Endothelial cell of umbilical vein (primary cell): ENCODE results near the gene SF3B1. TPM values are rescaled to one million over a fixed set of nuclear protein-coding genes. Genes with fewer than 3 reads are reported as not detected.

Experiments
- BruUV-seq: library from RNA; stranded (reverse); fragments of 400-500 nt; replicated peaks from 2 replicates; lab custom pipeline; 2021; lab: Mats Ljungman, UMichigan
- CTCF ChIA-PET: fragments of 300-600, 350-600 bp; sonication (Branson Sonifier 250); formaldehyde crosslinking; loops from one replicate; lab custom pipeline; 2021; ENCODE audit warnings: antibody characterized with exemption, inconsistent platforms; lab: Charles Lee
- POLR2A ChIA-PET: fragments of 300-600, 350-600 bp; sonication (Branson Sonifier 250); formaldehyde crosslinking; loops from one replicate; lab custom pipeline; 2021; ENCODE audit warnings: antibody characterized with exemption, inconsistent platforms; lab: Charles Lee
- DNase-seq: peaks from one replicate; pipeline ENCODE4 v3.0.0-alpha.2; 2011; ENCODE audit warnings: low read depth, low spot score
- FAIRE-seq: peaks from 2 replicates; lab custom pipeline; 2011; peaks lifted over from hg19 to GRCh38; lab: Jason Lieb, UNC
- H2AFZ ChIP-seq: 2 replicates; pipeline ENCODE4 v1.6.0; 2012; ENCODE audit warnings: low read depth, low read length, control low read depth, inconsistent platforms
- H3K27ac ChIP-seq: 2 replicates; pipeline ENCODE4 v1.5.1; 2011; ENCODE audit warnings: low read depth, mild to moderate bottlenecking, control low read depth, low read length, moderate library complexity; ENCODE audit not compliant: insufficient read depth
- H3K27me3 ChIP-seq, 2 experiments: 2 replicates each; pipeline versions ENCODE4 v1.6.0 to v1.6.1; 2011; ENCODE audit warnings: low read length in 2 of 2, mixed read lengths in 1 of 2; ENCODE audit not compliant: control insufficient read depth in 2 of 2, insufficient read depth in 2 of 2
- H3K36me3 ChIP-seq, 2 experiments: 2 replicates in 1 of 2; 3 replicates in 1 of 2; pipeline ENCODE4 v1.5.1; 2011; ENCODE audit warnings: low read length in 2 of 2, mild to moderate bottlenecking in 1 of 2, moderate library complexity in 1 of 2; ENCODE audit not compliant: control insufficient read depth in 2 of 2, insufficient read depth in 2 of 2; ENCODE audit errors: extremely low read depth in 1 of 2
- H3K4me1 ChIP-seq: 3 replicates; pipeline ENCODE4 v1.5.1; 2011; ENCODE audit warnings: mild to moderate bottlenecking, low read length; ENCODE audit not compliant: control insufficient read depth, insufficient read depth; ENCODE audit errors: extremely low read depth
- H3K4me2 ChIP-seq: 2 replicates; pipeline ENCODE4 v1.6.1; 2011; ENCODE audit warnings: low read length, control low read depth, mixed read lengths; ENCODE audit not compliant: insufficient read depth
- H3K4me3 ChIP-seq, 3 experiments: fragments of 200-600 bp in 1 of 3; sonication (generic), shearing (Covaris generic) in 1 of 3; replicated peaks in 1 of 3; 2 replicates each; pipeline ENCODE4 v1.5.1; 2011 to 2016; ENCODE audit warnings: control low read depth in 3 of 3, low read length in 3 of 3, mild to moderate bottlenecking in 2 of 3, inconsistent platforms in 1 of 3, low read depth in 1 of 3, moderate library complexity in 1 of 3; ENCODE audit not compliant: insufficient read depth in 1 of 3
- H3K79me2 ChIP-seq: 2 replicates; pipeline ENCODE4 v1.6.0; 2012; ENCODE audit warnings: low read length, inconsistent platforms; ENCODE audit not compliant: control insufficient read depth, insufficient read depth
- H3K9ac ChIP-seq: replicated peaks from 2 replicates; pipeline ENCODE3; 2011; ENCODE audit warnings: low read length, control low read depth; ENCODE audit not compliant: insufficient read depth; ENCODE audit errors: extremely low read depth
- H3K9me1 ChIP-seq: replicated peaks from 3 replicates; pipeline ENCODE4 v1.6.0; 2011; ENCODE audit warnings: mild to moderate bottlenecking, low read length; ENCODE audit not compliant: control insufficient read depth, insufficient read depth; ENCODE audit errors: extremely low read depth
- H3K9me3 ChIP-seq: replicated peaks from 2 replicates; pipeline ENCODE4 v1.5.1; 2012; ENCODE audit warnings: low read length, inconsistent platforms; ENCODE audit not compliant: control insufficient read depth, insufficient read depth
- H4K20me1 ChIP-seq: replicated peaks from 2 replicates; pipeline ENCODE3; 2011; ENCODE audit warnings: mild to moderate bottlenecking, low read length; ENCODE audit not compliant: control insufficient read depth, insufficient read depth; ENCODE audit errors: extremely low read depth
- EZH2 ChIP-seq: IDR thresholded peaks from 2 replicates; pipeline ENCODE4 v1.6.1; 2012; ENCODE audit warnings: borderline replicate concordance, low read depth, mild to moderate bottlenecking, moderate library complexity, low read length, inconsistent platforms; ENCODE audit not compliant: severe bottlenecking
- FOS ChIP-seq: IDR thresholded peaks from 2 replicates; pipeline ENCODE4 v1.6.1; 2011; ENCODE audit warnings: mild to moderate bottlenecking, low read length, moderate library complexity, borderline replicate concordance; ENCODE audit not compliant: insufficient read depth
- GATA2 ChIP-seq: IDR thresholded peaks from 2 replicates; pipeline ENCODE4 v1.7.0; 2011; ENCODE audit warnings: low read depth, mild to moderate bottlenecking, moderate library complexity, mixed read lengths, low read length; ENCODE audit not compliant: insufficient read length, insufficient read depth
- JUN ChIP-seq: IDR thresholded peaks from 2 replicates; pipeline ENCODE4 v1.6.1; 2011; ENCODE audit warnings: borderline replicate concordance, low read depth; ENCODE audit not compliant: insufficient read length, insufficient read depth
- MYC ChIP-seq: IDR thresholded peaks from one replicate; pipeline ENCODE4 v1.6.1; 2011; ENCODE audit warnings: mild to moderate bottlenecking, low read depth, low read length
- POLR2A ChIP-seq: IDR thresholded peaks from 2 replicates; pipeline ENCODE4 v1.6.1; 2012; ENCODE audit warnings: low read depth, mild to moderate bottlenecking, control low read depth, low read length
- POLR2AphosphoS5 ChIP-seq: IDR thresholded peaks from 2 replicates; pipeline ENCODE4 v1.6.1; 2012; ENCODE audit warnings: low read depth, mild to moderate bottlenecking, control low read depth, low read length, moderate library complexity; ENCODE audit not compliant: insufficient read depth
- dilution Hi-C: fragments of 300-500 bp; cut with MboI; formaldehyde crosslinking; loops from one replicate; pipeline ENCODE4 v1.15.0; 2019; ENCODE audit warnings: low sequenced_read_pairs; ENCODE audit not compliant: extremely low pct_ligation_motif_present
- intact Hi-C: fragments of 100-400 bp; cut with micrococcal nuclease; formaldehyde crosslinking; loops from one replicate; pipeline ENCODE4 v1.10.0; 2022
- polyA plus RNA-seq, 4 experiments: library from polyadenylated mRNA; depleted of rRNA in 3 of 4; stranded (reverse) in 3 of 4; unstranded in 1 of 4; fragments of >200 nt; gene quantifications; 2 replicates each; pipeline versions ENCODE4 v1.2.1 to v1.2.3, GENCODE V29; 2011 to 2012; ENCODE audit warnings: missing spikeins in 1 of 4
- total RNA-seq: library from RNA; stranded (reverse); gene quantifications from 2 replicates; pipeline ENCODE4 v1.2.3, GENCODE V29; 2021
- TF ChIP-seq, protein P1 (sequence below), 2 donors: IDR thresholded peaks; 1 replicate in 1 of 2; 2 replicates in 1 of 2; pipeline ENCODE4 v1.5.1; 2011; ENCODE audit warnings: low read length in 2 of 2, mild to moderate bottlenecking in 2 of 2, moderate library complexity in 2 of 2, control low read depth in 1 of 2, inconsistent platforms in 1 of 2, low read depth in 1 of 2; ENCODE audit not compliant: insufficient read depth in 1 of 2; ENCODE audit errors: extremely low read depth in 1 of 2
- TF ChIP-seq, protein P2 (sequence below): IDR thresholded peaks from 2 replicates; pipeline ENCODE4 v1.6.1; 2011; ENCODE audit not compliant: insufficient read depth, insufficient read length

The SF3B1 gene
- total and polyA plus RNA-seq, 2 donors (not counting 3 experiments of a cell fraction or from before 2014, with no cell fraction given), result 234 to 321 TPM

DNA sequence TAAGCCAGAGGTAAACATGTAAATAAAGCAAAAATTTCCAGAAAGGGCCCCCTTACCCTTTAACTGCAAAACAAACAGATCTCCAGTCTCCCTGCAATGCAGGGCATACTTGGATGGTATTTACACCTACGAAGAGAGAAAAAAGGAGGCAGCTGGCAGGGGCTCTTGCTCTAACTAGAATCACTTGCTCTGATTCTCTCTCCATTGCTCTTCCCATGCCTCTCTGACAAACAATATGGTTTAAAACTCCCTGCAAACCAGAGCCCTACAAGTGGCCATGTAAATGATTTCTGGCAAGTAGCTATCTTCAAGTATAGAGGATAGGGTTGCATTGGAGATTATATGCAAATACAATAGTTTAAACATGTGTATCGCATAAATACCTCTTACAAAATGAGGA, 35.9 kb downstream of the SF3B1 start:
- H2AFZ ChIP-seq, result no peak overlapping the region
- dilution Hi-C loops, result no loop called here
- BruUV-seq, result no TSS peak
- no peaks in the 10 kb centered on the region for H4K20me1 ChIP-seq
- no peak overlapping the region for H3K9ac ChIP-seq
- FAIRE-seq, result no peak
- ChIA-PET POLR2A (no interaction called here), CTCF (interaction anchor here (1.0 to 1.7 kb wide), 2 partner anchors 36 to 285 kb away, joined by 3 read pairs; partner anchors contain the start of gene SF3B1)
- H3K27ac ChIP-seq, result no peak overlapping the region
- no peak overlapping the region for H3K4me2 ChIP-seq
- intact Hi-C loops, result loop anchor here (5.0 kb wide), 1 partner anchor 73 kb away; no protein-coding TSS in a partner anchor
- H3K36me3 ChIP-seq, result peaks cover 25 to 56% of the 10 kb centered on the region in 2 experiments
- TF ChIP-seq POLR2A, result no peak
- TF ChIP-seq FOS, result no peak
- TF ChIP-seq, protein P1, sequence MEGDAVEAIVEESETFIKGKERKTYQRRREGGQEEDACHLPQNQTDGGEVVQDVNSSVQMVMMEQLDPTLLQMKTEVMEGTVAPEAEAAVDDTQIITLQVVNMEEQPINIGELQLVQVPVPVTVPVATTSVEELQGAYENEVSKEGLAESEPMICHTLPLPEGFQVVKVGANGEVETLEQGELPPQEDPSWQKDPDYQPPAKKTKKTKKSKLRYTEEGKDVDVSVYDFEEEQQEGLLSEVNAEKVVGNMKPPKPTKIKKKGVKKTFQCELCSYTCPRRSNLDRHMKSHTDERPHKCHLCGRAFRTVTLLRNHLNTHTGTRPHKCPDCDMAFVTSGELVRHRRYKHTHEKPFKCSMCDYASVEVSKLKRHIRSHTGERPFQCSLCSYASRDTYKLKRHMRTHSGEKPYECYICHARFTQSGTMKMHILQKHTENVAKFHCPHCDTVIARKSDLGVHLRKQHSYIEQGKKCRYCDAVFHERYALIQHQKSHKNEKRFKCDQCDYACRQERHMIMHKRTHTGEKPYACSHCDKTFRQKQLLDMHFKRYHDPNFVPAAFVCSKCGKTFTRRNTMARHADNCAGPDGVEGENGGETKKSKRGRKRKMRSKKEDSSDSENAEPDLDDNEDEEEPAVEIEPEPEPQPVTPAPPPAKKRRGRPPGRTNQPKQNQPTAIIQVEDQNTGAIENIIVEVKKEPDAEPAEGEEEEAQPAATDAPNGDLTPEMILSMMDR (IDR thresholded peaks at IDR 0.05; ENCODE audit: extremely low read depth in 1 of 2, insufficient read depth in 1 of 2, low read depth in 1 of 2, low read length in 2 of 2), result no peak
- no peak for TF ChIP-seq MYC
- TF ChIP-seq, protein P2, sequence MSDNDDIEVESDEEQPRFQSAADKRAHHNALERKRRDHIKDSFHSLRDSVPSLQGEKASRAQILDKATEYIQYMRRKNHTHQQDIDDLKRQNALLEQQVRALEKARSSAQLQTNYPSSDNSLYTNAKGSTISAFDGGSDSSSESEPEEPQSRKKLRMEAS, result no peak
- H3K4me1 ChIP-seq, result no peaks in the 10 kb centered on the region
- H3K79me2 ChIP-seq, result no peaks in the 10 kb centered on the region
- DNase-seq, result no peak
- H3K9me1 ChIP-seq, result no peaks in the 10 kb centered on the region
- H3K27me3 ChIP-seq, result no peaks in the 10 kb centered on the region
- no peaks in the 10 kb centered on the region for H3K9me3 ChIP-seq
- no peak overlapping the region for H3K4me3 ChIP-seq

DNA sequence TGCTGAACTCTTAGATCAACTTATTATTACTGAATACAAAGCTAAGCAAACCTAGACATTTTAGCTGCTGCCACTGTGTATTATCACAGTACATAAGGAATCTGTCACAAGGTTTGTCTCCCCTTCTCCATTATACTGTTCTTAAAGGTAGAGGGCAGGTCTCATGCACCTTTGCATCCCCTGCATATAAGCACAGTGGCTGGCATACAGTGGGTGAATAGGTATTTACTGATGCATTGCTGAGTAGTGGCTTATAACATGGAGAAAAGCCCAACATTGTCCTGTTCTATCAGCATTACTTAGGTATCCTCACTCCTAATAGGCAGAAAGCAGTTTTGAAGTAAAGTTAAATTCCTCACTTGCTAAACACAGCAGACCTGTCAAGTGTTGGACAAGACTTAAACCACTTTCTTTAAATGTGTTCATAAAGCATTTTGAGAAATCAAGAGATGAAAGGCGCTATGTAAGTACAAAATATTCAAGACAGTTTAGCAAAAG, 43.6 kb downstream of the SF3B1 start:
- dilution Hi-C loops, result no loop called here
- ChIA-PET CTCF (no interaction called here), POLR2A (no interaction called here)
- Histone ChIP-seq H4K20me1 (no peaks in the 10 kb centered on the region), H3K27me3 (no peaks in the 10 kb centered on the region), H3K4me2 (no peak overlapping the region), H3K4me1 (no peaks in the 10 kb centered on the region), H2AFZ (no peak overlapping the region), H3K79me2 (no peaks in the 10 kb centered on the region), H3K9me3 (no peaks in the 10 kb centered on the region), H3K36me3 (peaks cover 7 to 19% of the 10 kb centered on the region in 2 experiments), H3K27ac (no peak overlapping the region), H3K4me3 (no peak overlapping the region), H3K9ac (no peak overlapping the region), H3K9me1 (no peaks in the 10 kb centered on the region)
- DNase-seq (no peak), FAIRE-seq (no peak)
- intact Hi-C loops, result no loop called here
- TF ChIP-seq, protein P2, result no peak
- TF ChIP-seq POLR2AphosphoS5 (no peak), FOS (no peak), MYC (no peak), EZH2 (no peak), JUN (no peak), POLR2A (no peak), GATA2 (no peak)
- TF ChIP-seq, protein P1 (IDR thresholded peaks at IDR 0.05; ENCODE audit: extremely low read depth in 1 of 2, insufficient read depth in 1 of 2, low read depth in 1 of 2, low read length in 2 of 2), result no peak
- no TSS peak for BruUV-seq
